ENCODE data around the gene RPN2.
"Not testable (repeated sequence)": the region's sequence is repeated elsewhere in the genome, so short reads cannot be mapped to it uniquely, and the experiment has no call there.

Gene RPN2

GRCh38 chr20:37178839-37179682, at the start of gene RPN2, which contains the start of gene MROH8:
Gene RPN2, plus strand, starts transcription at chr20:37179330. Its CDS starts 27 bp downstream, at chr20:37179357.
Gene MROH8, minus strand, starts transcription at chr20:37179548.
- peak; percentile 93 for DNase-seq

DNA sequence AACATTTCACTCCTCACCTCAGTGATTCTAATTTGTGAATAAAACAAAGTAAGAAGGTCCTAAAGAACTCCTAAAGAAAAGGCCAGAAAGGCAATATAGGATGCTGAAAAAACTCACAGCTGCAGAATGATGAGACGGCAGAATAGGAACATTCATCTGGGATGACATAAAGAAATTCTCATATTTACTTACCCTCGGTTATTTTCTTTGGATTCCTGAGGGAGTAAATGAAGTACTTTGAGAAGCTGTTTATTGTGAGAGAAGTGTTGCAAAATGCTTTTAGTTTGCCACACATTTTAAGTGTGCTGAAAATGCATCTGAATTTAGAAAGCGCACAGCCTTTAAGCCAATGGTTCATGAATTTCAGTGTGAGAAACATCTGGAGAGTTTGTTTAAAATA, 47.6 kb upstream of the RPN2 start:
- no peak for DNase-seq

- DNase-seq: no peak
Observed at GRCh38 chr20:37133952-37134351, 45.2 kb upstream of the RPN2 start.

- DNase-seq: no peak
Observed at GRCh38 chr20:37137547-37137946, 41.6 kb upstream of the RPN2 start.

DNA sequence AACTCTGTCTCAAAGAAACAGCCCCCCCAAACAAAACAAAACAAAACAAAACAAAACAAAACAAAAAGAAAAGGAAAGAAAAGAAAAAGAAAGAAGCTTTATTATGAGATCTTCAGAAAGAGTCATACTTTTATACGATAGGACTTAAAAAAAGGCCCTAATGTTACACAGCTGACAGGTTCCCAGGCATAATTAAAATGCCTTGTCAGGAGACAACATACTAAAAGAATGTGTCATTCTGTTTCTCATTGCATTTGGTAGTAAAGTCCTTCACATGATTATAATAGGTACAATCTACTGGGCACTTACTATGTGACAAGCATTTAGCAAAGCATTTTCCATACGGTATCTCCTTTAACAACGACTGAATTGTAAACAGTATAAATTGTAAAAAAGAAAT, 36.4 kb upstream of the RPN2 start:
- DNase-seq: no peak

GRCh38 chr20:37144856-37145404, 34.2 kb upstream of the RPN2 start:
- no peak for DNase-seq

- DNase-seq: no peak
Observed at GRCh38 chr20:37147250-37147649, 31.9 kb upstream of the RPN2 start.

GRCh38 chr20:37150864-37151263, 28.3 kb upstream of the RPN2 start:
- not testable (repeated sequence) for DNase-seq

- no peak for DNase-seq
Observed at GRCh38 chr20:37151529-37151928, 27.6 kb upstream of the RPN2 start.

- no peak for DNase-seq
Observed at GRCh38 chr20:37152284-37152683, 26.8 kb upstream of the RPN2 start.

DNA sequence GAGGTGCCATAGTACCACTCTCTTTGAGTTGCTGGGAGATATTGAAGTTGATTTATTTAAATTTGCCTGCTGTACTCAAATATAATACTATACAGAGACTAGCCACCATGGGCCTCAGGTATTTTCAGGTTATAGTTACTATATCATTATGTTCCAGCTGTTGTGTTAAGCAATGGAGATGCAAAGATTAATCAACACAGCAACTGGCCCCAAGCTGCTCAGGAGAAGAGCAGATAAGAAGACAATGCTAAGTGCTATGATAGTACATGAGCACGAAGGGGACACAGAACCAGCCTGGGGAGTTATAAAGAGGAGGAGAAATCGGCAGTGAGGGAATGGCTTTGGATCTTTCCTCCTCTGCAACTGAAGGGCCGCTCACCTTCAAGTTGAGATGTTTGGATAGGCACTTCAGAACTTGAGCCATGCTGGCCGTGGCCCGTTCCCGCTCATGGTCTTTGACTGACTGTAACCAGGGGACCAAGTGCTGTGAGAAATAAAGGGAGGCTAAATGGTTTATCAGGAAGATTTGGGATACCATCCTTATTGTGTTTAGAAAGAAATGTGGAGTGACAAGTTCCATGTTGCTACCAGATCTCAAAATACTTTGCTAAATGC, 24.3 kb upstream of the RPN2 start:
- no peak for DNase-seq

DNA sequence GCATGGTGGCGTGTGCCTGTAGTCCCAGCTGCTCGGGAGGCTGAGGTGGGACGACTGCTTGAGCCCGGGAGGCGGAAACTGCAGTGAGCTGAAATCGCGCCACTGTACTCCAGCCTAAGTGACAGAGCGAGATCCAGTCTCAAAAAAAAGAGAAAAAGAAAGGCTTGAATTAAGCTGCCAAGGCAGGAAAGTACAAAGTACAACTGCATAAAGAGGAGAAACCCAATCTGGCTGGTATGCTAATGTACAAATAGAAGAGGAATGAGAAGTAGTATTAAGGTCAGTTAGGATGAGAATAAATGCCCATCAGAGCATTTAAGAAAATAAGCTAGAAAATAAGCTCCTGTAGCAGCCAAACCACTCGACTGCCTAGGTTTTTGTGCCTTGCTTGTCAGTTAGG, 23.1 kb upstream of the RPN2 start:
- DNase-seq: no peak

DNA sequence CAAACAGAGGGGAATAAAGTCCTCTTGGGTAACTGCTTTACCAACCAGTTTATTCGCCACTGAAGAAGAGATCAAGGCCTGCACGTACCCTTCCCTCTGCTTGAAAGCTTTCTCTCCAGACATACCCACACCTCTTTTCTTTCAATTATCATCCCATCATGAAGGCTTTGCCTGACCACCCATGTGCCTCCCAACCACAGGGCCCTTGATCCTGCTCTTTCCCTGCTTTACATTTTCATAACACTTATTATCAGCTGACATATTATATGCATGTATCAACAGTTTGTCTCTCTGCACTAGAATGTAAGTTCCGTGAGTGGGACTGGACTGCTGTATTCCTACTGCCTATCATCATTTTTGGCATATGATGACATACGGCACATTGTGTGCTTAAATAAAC, 20.9 kb upstream of the RPN2 start:
- no peak for DNase-seq

DNA sequence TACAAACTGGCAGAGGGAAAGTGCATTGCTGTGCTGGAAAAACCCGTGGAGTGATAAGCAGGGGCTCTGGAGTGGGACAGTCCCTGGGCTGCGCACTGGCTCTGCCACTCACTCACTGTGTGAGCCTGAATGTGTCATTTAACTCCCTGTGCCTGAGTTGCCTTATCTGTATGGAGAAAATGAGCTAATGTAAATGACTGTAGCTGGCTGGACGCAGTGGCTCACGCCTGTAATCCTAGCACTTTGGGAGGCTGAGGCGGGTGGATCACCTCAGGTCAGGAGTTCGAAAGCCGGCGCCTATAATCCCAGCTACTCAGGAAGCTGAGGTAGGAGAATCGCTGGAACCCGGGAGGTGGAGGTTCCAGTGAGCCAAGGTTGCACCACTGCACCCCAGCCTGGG, 18.4 kb upstream of the RPN2 start:
- no peak for DNase-seq

DNA sequence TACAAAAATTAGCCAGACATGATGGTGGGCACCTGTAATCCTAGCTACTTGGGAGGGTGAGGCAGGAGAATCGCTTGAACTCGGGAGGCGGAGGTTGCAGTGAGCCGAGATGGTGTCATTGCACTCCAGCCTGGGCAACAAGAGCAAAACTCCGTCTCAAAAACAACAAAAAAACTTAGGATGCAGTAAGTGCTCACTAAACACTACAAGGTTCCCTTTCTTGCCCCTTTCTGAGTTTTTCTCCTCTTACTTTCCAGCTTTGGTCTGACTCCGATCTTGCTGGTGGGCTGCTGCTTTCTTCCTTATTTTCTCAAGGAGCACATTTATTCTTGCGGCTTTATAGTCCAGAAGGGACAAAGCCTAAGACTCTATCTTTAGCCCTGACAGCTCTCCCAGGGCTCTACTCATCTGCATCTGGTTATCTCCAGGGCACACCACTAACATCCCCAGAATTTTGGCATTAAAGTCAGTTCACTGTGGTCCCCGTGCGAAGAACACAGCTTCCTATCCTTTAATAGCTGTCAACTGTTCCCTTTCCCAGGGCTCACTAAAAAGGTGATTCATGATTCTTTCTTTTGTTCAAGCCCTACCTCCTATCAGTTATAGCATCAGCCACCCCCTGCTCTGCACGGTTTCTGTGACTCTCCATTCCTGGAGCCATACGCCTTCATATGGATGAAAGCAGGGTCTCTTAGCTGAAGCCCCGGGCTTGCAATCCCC, 17.1 kb upstream of the RPN2 start:
- no peak for DNase-seq

DNA sequence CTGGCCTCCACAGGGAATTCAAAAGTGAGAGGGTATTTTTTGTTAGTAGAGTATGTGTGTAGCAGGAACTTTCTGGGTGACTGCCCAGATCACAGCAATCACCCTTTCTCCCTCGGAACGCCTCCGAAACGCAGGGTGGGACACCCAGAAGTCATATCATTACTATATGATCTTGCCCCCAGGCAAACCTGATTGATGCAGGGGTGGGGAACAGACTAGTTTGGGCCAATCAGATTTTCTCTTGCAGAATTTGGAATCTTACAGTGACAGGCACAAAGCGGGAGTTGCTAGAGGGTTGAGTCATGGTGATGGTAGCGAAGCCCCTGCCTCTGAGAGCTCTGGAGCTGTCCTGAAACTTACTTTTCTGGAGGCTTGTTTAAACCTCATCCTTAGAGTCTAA, 16.5 kb upstream of the RPN2 start:
- DNase-seq: no peak

- DNase-seq: no peak
Observed at GRCh38 chr20:37163832-37164554, 15.1 kb upstream of the RPN2 start.

DNA sequence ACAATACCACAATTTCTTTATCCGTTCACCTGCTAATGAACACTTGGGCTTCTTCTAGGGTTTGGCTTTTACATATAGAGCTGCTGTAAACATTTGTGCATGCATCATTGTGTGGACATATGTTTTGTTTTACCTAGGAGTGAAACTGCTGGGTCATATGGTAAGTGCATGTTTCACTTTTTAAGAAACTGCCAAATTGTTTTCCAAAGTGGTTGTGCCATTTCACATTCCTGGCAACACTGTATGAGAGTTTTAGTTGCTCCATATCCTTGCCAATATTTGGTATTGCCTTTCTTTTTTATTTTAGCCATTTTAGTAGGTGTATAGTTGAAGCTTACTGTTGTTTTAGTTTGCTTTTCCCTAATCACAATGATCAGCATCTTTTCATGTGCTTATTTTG, 14.1 kb upstream of the RPN2 start:
- no peak for DNase-seq

GRCh38 chr20:37166867-37167266, 12.3 kb upstream of the RPN2 start:
- DNase-seq: no peak

GRCh38 chr20:37172836-37173235, 6.3 kb upstream of the RPN2 start:
- no peak for DNase-seq

DNA sequence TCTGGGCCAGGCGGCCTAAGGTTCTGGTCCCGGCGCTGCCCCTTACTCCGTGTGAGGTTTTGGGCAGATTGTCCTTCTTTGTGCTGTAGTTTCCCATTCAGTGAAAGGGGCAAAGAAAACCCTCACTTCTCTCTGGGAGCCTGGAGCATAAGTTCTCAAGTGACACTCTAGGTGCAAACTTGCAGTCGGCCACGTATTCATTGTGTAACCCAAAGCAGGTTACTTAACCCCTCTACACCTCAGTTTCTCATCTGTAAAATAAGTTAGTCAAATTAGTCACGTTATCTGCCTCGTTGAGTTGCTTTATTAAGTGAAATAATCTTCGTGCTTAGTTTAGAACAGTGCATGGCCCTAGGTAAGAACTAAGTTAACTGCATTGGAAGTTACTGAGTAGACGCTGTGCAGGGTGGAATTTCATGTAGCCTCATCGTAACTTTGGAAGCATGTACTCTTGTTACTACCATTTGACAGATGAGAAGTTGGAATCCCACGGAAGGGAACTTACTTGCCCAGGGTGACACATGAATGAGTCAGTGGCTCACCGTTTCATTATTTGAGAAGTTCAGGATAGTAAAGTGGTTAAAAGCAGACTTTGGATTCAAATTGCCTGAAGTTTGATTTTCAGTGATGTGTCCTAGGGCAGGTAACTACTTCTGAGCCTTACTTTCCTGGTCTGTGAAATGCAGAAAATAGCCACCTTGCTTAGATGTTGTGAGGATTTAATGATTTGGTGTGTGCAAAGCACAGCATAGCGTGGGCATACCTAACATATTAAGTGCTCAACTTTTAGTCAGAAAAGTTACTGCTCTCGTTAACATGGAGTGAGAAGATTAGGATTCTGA, 774 bp downstream of the RPN2 start:
- no peak for DNase-seq

GRCh38 chr20:37185686-37186085, 6.6 kb downstream of the RPN2 start:
- DNase-seq: no peak
